CD4-positive, alpha-beta T cell treated with Interleukin-4 for 4 hours (primary cell): ENCODE data around the gene NRP2.

Source experiments
- DNase-seq: peaks from one replicate; pipeline ENCODE4 v3.0.0-alpha.2; 2020

NRP2 gene

DNA sequence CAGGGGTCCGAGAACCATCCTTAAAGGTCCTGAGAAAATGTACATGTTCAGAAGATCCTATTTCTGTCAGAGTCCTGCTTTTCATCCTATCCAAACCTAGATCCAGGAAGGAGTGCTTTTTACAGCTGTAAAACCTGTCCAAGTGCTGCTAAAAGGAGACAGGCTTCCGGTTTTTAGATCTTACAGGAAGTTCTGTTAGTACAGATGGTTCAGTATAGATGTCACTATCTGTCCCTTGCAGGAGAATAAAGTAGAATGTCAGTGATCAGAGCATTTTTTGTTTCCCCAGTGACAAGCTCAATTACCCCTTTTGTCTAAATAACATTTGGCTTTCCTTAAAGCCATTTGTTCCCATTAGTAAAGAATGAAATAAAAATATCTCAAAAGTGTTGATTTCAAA is 98.3 kb downstream of the NRP2 start:
- no peak for DNase-seq

DNA sequence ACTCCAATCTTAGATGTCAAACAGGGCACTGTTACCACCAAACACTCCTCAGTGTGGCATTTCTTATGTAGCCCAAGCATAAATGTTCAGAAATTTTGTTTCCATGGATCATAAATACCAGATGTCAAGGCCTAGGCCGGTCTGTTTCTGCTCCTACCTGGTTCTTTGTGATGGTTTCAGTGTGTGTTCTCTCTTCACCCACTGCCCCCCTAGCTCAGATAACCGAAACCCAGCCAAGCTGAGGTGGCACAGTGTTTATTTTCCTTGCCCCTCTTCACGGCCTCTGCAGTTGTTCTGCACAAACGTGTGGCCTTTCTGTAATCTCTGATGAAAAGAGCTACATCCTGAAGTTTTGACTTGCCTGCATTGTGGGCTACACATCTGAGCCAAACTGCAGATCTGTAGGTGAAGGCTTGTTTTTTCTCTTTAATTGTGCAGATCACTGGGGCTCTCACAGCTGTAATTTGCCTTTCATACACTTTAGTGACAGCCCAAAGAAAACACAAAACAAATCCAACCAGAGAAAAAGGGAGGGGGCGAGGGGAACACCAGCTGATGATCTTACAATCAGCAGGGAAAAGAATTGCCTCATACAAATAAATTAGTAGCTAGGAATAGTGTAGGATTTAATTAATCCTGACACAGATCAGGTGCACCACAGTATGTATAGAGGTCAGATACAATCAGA is 99.1 kb downstream of the NRP2 start:
- DNase-seq, result no peak

DNA sequence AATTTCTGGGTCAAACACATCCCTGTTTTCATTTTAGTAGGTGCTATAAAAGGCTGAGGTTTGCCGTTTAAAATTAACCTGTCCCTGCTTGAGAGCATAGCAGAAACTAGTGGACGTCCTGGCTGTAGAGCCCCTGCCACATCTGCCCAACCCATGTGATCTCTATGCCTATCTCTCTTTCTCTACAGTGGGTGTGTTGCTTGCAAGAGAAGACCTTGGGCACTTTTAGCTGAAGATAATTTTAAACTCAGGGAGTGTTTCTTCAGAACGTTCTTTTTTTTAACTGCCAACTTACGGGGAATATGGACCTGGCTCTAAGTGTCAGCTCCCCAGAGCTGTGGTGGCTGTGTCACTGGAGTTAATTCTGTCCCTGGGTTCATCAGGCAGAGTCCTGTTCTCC is 100.6 kb downstream of the NRP2 start:
- no peak for DNase-seq

DNA sequence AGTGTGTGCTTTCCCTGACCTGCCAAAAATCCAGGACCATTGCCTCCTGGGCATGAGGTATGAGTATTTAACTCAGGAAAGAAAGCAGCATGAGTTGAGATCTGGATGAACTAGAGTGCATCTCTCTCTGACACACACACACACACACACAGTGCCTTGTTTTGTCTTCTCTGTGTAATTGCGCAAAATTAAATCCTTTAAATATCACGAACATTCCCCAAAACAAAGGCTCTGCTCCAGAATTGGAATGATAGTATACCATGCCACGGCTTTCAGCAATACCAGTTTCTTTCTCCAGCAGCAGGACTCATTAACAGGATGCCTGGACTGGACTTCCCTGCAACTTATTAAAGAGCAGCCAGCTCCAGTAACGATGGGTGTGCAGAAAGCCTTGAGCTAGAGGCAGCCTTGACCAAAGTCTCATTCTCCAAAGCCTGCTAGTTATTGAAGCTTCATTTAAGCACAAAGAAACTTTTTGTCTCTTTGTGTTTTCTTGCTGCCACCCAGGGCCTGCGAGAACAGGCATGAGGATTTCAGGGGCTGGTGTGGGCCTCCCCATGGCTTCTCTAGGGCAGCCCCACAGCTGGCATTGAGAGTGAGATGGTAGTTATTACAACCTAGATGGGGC is 101.7 kb downstream of the NRP2 start:
- no peak for DNase-seq

DNA sequence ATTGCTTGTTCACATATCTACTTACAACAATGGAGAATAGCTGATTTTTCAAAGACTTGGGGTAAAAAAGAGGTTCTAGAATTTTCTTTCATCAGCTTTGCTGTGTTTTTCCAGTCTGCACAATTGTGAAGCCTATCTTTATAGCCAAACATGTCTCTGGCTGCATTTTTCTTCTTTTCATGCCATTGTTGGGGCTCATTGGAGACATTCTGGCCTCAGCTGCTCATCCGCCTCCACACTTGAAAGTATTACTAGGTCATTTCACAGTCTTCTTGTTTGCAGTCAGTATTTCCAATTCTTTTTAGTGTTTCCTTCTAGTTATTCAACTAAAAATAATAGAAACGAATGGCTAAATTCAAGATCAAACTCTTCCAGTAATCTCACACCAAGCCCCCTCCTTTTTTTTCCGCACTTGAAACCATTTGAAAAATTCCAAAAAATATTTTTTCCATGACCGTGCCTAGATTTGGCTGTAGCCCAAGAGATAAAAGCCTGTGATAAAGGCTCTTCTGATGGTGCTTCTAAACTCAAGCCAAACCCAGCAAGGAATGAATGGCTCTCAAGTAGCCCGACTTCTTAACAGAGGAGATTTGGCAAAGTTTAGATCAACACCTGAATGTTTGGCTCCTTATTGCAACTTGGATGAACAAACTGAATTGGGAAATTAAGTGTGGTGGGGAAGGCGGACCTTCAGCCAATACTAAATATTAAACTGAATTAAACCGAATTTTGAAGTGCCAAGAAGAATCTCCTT is 103.4 kb downstream of the NRP2 start:
- no peak for DNase-seq

DNA sequence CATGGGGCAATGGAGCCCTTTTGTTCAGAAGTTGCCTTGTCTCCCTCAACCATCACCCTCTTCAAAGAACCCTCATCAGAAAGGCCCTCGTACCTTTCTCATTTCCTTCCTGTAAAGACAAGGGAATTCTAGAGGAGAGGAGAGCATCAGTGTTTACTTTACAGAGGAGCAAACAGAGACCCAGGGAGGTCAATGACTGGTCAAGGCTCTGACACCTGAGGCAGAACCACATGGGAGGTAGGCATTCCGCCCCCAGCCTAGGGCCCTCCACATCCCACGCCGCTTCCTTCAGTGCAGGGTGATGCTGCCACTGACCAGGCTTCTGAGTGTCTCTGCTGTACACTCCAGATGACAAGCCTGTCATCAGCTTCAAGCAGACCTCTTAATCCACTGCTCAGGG is 104.7 kb downstream of the NRP2 start:
- DNase-seq, result no peak

DNA sequence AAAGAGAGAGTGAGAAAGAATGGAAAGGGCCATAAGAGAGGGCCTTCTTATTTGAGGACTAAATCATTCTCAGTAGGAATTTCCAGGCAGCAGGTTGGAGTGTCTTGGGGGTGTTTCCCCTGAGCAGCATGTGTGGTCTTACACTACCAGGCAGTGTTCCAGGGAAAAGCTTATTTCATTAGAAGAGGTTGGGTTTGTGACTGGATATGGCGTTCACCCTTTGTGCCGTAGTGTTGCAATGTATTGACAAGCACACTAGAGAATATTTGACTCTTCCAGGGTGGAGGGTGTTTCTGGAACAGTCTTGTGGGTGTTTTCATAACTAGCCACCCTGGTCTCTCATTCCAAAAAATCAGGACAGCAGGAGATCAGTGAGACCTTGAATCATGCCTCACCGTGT is 105.5 kb downstream of the NRP2 start:
- DNase-seq, result no peak

DNA sequence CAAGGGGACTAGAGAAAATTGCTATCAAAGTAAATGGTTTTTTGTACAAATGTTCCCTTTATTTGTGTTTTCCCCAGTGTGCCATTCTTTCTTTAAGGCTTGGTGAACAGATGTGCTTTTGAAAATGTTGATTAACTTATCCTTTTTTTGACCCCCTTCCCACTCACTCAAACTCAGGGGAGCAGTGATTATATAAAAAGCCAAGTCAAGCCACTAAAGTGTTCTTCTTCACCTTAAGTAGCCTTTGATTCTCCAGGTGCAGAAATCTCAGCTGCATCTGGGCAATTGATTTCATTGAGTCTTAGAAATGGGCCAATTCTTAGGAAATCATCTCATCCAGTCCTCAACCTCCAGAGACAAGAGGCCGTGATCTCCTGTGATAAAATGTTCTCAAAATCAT is 107.6 kb downstream of the NRP2 start:
- no peak for DNase-seq

DNA sequence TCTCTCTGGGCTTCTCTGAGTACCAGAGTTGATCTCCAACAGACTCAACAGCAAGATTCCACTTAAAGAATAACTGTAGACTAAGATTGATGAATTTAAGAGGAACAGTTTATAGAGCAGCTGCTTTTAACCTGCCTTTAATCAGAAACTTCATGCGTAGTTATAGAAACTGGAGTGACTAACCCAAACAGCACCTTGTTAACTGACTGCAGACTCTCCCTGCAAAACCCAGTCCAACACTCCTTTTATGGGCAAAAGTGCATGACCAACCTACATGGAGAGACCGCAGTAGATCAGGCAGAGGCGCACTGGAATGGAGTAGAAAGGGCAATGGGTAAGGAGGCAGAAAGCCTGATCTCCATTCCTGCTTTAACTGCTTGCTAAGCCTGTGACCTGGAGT is 110.6 kb downstream of the NRP2 start:
- DNase-seq, result no peak

DNA sequence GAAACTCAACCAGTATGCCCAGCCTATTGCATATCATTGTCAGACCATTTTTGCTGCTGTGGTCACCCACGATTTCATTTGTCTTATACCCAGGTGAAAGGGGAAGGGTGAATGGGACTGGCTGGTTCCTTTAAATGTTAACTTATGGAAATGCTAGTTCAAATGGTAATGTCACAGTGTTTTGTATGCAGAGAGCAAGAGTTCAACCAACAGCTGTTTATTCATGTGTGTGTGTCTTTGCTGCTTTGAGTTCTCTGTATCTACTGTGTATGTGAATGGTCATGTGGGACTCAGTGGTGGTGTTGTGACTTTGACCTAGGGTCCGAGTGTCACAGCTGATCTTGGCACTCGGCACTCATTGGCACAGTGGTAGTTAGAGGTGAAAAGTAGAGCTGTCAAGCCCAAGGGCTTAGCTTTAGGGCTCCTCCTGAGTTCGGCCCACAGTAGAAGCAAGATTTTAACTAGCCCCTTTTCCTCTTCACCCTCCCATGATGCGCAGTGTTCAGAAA is 114.6 kb downstream of the NRP2 start:
- no peak for DNase-seq

DNA sequence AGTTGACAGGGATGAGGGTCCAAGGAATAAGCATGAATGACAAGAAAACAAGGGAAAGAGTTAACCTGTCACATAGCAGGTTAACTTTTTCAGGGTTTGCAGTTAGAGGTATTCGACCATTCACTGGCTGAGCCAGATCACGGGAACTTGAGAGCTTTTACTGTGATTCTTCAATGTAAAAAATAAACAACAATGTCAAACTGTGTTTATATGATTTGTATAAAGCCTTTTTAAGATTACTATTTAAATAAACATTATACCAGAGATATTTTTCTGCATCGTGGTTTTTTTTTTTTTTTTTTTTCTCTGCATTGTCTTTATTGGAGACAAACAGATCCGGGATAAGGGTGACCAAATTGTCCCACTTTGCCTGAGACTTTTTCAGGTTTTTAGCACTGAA is 115.6 kb downstream of the NRP2 start:
- DNase-seq, result no peak

DNA sequence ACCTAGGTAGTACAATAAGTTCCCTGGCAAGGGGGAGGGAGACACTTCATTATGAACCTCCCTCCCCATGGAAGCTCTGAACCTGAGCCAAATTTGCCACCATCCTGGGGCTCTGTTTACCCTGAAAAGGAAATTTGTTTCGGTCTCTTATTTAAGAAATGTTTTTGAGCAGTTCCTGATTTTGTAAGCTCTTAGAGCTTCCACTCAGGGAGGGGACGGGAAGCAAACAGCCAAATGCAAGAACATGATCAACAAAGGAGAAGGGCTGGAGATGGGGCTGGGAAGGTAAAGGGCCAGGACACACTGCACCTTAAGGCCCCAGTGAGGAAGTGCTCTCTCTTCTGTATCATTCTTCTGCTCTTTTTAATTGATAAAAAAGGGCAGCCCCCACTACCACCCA is 117.9 kb downstream of the NRP2 start:
- DNase-seq, result no peak

DNA sequence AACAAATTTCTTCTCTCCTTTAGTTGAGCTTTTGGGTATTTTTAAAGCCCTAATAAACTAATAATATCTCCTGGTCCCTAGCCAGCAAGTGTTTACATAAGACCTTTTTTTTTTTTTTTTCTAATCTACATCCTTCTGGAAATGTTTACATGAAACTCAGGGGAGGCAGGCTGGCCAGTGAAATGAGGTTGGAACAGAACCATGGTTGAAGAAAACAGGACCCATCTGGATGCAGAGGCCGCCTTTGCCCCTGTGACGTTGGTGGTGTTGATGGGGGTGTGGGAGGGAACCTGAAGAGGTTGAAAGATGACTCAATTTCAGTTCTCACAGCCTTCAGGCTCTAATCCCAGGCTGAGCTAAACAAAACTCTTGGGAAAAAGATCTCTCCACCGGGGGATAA is 118.5 kb downstream of the NRP2 start:
- no peak for DNase-seq

DNA sequence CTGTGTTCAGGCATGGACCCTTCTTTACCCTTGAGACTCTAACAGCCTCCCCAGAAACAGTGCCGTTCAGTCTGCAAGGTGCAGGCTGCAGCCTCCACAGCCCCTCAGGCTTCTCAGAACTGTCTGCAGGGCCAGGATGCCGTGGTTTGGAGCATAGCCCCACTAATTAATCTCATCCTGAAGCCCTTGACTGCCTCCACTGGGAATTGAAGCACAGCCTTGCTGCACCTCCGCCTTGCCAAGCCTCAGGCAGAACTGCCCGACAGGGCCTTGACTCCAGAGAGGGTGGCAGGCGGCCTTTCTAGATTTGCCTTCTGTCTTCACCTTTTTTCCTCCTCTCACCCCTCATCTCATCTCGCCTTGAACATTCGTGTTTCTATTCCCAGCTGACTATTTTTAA is 119.8 kb downstream of the NRP2 start:
- no peak for DNase-seq

DNA sequence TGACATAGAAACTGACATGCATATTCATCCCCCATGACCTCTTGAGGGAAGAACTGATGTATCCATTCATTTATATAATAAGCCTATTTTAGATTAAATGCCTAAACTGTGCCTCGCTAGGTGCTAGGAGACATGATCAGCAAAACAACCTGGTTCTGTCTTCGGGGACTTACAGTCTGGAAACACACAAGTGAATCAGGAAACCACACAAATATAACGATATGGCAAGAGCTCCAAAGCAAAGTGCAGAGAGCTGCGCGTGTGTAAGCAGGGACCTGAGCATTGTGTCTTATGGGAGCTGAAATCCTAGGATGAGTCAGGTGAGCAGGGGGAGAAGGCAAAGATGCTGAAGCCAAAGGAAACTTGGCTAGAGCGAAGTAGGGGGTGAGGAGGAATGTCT is 120.6 kb downstream of the NRP2 start:
- no peak for DNase-seq

DNA sequence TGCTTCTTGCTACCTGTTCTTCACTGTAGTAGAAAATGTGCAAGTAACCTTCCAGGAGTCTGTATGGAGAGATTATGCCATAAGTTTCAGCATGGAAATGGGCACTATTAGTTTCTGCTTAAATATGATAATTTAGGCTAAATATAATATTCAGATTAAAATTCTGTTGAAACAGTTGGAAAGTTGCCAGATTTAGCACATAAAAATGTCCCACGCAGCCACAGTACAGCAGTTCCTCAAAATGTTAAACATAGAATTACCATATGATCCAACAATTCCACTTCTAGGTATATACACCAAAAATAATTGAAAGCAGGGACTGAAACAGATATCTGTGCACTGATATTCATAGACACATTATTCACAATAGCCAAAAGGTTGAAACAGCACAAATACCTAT is 121.2 kb downstream of the NRP2 start:
- DNase-seq, result no peak

DNA sequence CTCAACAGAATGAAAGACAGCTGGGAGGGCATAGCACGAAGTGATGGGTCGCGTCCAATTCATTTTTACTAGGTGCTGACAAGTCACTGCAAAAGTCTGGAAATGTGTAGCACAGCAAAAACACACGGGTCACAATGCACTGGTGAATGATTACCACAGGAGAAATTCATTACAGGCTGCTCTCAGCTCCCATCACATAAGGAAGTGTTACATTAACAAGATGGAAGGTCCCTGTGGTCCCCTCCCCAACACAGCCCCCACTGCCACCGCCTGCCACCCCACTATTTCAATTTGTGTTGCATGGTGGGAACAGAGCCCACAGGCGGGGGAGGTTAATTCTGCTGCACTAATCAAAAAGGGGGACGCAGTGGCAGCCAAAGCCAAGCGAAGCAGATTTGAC is 122.8 kb downstream of the NRP2 start:
- no peak for DNase-seq

DNA sequence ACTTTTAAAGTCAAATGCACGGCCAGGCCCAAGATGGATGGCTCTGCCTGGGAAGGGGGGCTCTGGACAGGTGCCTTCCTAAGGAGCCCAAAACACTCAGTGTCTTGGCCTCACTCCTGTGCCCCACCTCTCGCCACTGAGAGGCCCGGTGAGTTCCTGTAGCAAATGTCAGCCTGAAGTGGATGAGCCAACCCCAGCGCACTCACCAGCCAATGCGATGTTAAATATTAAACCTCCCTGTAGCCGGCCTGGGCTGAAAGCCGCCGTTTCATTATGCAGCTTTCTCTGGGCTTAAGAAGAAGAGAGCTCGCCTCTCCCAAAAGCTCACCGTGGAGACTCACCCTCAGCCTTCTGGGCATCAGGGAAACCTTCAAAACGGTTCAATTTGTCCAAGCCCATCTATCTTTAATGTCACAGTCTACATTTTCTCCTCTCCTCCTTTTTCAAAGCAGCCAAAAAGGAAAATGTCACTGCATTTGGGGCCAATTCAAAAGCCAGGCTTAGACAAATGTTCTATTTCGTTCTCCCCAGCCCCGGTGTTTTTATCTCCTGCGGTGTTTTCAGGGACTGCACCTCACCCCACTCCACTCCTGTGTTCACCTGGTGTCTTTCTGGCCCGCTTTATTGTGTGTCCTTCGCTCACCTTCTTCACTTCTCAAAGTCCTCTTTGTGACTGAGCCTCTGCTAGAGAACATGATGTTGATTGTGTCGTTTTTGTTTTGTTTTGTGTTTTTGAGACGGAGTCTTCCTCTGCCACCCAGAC is 124.0 kb downstream of the NRP2 start:
- no peak for DNase-seq

DNA sequence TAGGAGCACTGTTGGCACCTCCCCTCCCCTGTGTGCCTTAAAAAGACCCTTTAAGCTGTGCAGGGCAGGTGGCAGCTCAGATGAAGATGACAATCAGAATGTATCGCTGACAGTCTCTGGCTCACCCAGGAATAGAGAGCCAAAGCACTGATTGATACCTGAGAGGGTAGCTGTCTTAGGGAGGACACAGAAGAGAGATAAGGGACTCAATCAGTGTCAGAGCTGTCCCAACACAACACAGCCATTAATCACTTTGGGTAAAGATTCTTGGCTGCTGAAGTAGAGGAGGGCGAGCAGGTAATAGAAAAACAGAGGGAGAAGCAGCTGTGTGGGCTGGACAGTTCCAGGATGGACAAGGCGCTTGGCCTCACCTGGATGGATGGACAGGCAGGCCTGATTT is 124.9 kb downstream of the NRP2 start:
- no peak for DNase-seq

DNA sequence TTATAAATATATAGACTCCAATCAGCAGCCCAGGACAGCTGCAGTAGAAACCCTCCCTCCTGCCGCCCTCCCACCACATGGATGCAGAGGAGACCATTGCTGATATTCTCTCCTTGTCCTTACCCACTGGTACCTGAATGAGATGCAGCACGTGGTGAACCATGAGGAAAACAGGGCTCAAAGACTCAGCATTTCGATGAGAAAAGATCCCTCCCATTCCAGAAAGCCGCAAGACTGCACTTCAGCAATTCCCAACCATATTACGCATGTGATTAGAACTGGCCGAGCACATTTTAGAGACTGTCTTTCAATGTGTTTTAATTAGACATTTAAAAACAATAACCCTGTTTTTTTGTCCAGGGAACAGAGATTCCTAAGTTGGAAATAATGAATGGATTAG is 125.5 kb downstream of the NRP2 start:
- DNase-seq, result no peak

DNA sequence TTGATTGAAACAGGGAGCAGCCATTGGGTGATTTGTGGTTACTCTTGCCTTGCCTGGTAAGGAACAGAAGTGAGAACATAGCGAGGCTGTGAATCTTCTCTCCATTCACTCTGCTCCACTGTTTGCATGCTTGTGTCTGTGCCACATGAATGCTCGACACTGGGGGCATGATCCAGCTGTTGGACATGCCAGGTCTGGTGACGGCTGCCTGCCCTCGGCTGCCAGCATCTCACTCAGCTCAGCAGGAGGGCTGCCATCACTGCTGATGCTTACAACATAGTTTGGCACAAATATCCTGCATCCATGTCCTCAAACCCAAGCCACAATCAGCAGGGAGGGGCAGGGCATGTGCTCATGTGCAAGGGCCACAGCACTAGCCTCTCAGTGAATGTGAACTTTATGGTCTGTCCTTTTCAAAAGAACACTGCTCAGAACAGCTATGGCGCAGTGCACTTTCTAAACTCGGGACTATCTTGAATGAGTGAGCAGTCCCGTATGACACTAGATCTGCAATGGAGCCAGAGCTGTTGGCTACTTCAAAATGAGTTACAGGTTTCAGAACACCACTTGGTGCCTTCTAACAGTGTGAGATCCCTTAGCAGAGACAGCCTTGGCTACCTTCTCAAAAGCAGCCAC is 126.3 kb downstream of the NRP2 start:
- DNase-seq, result no peak

DNA sequence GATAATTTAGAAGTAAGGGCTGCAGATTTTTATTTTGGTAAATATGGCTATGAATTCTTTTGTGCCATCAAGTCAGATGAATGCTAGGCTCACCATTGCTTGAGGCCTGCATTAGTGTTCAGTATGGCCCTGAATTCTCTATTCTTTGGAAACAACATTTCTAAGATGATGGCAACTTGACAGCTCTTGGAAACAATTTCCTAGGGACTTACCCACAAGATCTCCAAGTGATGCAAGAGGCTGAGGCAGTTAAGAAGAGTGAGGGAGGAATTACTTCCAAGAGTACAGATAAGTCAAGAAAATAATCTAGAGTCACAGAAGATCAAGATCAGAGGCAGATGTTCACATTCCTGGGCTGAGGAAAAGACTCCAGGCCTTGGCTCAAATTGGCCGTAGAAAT is 129.1 kb downstream of the NRP2 start:
- no peak for DNase-seq

DNA sequence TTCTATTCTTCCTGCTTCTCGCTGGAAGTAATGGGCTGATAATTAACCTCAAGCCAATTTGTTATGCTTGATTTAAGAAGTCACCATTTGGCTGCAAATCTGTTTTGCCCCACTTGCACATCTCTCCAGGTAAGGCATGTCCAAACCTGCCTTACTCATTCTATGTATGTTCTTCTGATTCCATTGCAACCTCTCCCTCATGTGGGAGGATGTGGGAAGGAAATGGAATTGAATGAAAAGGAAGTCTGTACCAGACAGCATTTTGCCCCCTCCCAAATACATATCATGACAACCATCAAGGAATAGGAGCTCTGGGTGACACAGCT is 131.7 kb downstream of the NRP2 start:
- no peak for DNase-seq
